Osteoblast (primary cell): ENCODE measurements around the gene SLC5A9. TPM values are rescaled to one million over a fixed set of nuclear protein-coding genes. Genes with fewer than 3 reads are reported as not detected.
A peak's percentile ranks its signal among the peaks of the same experiment; 100 is the strongest.

ENCODE experiments used
- DNase-seq: peaks from one replicate; pipeline ENCODE4 v3.0.0; 2011; ENCODE audit warnings: low spot score, mixed read lengths; ENCODE audit not compliant: insufficient read length; ENCODE audit errors: missing footprints
- H2AFZ ChIP-seq: 2 replicates; pipeline ENCODE4 v1.6.0; 2011; ENCODE audit warnings: mild to moderate bottlenecking, low read length
- H3K27ac ChIP-seq: 2 replicates; pipeline ENCODE4 v1.5.1; 2011; ENCODE audit warnings: mild to moderate bottlenecking, low read depth, low read length, moderate library complexity
- H3K27me3 ChIP-seq: 2 replicates; pipeline ENCODE4 v1.6.0; 2012; ENCODE audit warnings: mild to moderate bottlenecking, control low read depth, inconsistent platforms, low read length, moderate library complexity; ENCODE audit not compliant: insufficient read depth
- H3K36me3 ChIP-seq: 2 replicates; pipeline ENCODE4 v1.5.1; 2011; ENCODE audit warnings: mild to moderate bottlenecking, low read length, control low read depth, moderate library complexity; ENCODE audit not compliant: insufficient read depth
- H3K4me1 ChIP-seq: 2 replicates; pipeline ENCODE4 v1.5.1; 2011; ENCODE audit warnings: mild to moderate bottlenecking, low read length, control low read depth, moderate library complexity; ENCODE audit not compliant: insufficient read depth
- H3K4me2 ChIP-seq: 2 replicates; pipeline ENCODE4 v1.6.0; 2011; ENCODE audit warnings: mild to moderate bottlenecking, low read length; ENCODE audit not compliant: insufficient read depth
- H3K4me3 ChIP-seq: fragments of 200-600 bp; sonication (generic); 3 replicates; pipeline ENCODE4 v1.5.1; 2012; ENCODE audit warnings: mild to moderate bottlenecking, low read length, inconsistent platforms; ENCODE audit not compliant: insufficient read depth
- H3K79me2 ChIP-seq: 2 replicates; pipeline ENCODE4 v1.6.0; 2012; ENCODE audit warnings: mild to moderate bottlenecking, low read length, control low read depth, inconsistent platforms; ENCODE audit not compliant: insufficient read depth
- H3K9me3 ChIP-seq: 2 replicates; pipeline ENCODE4 v1.5.1; 2011; ENCODE audit warnings: low read depth, low read length, control low read depth
- H4K20me1 ChIP-seq: 2 replicates; pipeline ENCODE4 v1.6.0; 2012; ENCODE audit warnings: mild to moderate bottlenecking, low read length, control low read depth; ENCODE audit not compliant: insufficient read depth
- total RNA-seq: library from RNA; depleted of rRNA; stranded (reverse); fragments of >200 nt; gene quantifications from 2 replicates; pipeline ENCODE4 v1.2.3, GENCODE V29; 2012
- TF ChIP-seq, protein P1 (sequence below): IDR thresholded peaks from 2 replicates; pipeline ENCODE4 v1.5.1; 2011; ENCODE audit warnings: mild to moderate bottlenecking, low read depth, low read length, moderate library complexity; ENCODE audit errors: extremely low read depth

SLC5A9 gene
- total RNA-seq, 1 donor, result not detected

DNA sequence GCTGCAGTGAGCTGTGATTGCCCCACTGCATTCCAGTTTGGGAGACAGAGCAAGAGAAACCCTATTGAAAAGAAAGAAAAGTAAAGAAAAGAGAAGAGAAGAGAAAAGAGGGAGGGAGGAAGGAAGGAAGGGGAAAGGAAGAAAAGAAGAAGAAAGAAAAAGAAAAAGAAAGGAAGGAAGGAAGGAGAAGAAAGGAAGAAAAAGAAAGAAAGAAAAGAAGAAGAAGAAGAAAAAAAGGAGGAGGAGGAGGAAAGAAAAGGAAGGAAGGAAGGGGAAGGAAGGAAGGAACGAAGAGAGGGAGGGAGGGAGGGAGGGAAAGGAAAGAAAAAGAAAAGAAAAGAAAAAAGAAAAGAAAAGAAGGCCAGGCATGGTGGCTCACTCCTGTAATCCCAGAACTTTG lies 10.2 kb downstream of the SLC5A9 start:
- H3K4me1 ChIP-seq, result no peaks in the 10 kb centered on the region

DNA sequence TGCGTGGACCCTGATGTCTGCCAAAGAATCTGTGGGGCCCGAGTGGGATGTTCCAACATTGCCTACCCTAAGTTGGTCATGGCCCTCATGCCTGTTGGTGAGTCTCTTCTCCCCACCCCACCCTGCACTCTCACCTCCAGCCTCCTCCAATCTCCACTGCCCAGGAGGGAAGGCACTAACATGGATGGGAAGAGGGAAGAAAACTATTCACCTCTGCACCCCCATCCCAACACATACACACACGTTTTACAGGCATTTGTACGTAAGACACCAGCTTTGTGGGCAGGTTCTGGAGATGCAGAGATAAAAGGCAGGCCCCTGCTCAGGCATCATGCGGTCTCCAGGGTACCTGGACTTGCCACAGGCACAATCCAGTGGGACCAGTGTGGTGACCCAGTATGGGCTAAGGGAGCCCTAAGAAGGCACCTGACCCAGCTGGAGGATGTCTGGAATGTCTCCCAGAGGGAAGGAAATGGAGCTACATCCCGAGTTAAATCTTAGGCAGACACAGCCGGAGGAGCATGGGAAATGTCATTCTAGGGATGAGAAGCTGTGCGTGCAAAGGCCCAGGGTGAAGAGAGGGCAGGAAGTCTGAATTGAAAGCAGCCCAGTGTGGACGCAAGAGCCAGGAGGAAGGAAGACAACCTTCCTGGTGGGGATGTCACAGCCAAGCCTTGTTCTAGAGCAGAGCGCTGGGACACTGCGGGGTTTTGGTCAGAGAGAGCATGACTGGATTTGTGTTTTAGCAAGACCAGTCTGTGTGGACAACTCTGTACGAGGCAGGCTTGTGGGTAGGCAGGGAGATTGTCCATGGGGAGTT lies 11.4 kb downstream of the SLC5A9 start:
- Histone ChIP-seq H3K4me1 (no peaks in the 10 kb centered on the region), H3K9me3 (no peaks in the 10 kb centered on the region), H3K27ac (no peak overlapping the region), H3K27me3 (no peaks in the 10 kb centered on the region), H3K4me3 (no peak overlapping the region), H2AFZ (no peak overlapping the region), H4K20me1 (no peaks in the 10 kb centered on the region), H3K79me2 (no peaks in the 10 kb centered on the region), H3K4me2 (no peak overlapping the region), H3K36me3 (no peaks in the 10 kb centered on the region)
- DNase-seq, result no peak
- TF ChIP-seq, protein P1, sequence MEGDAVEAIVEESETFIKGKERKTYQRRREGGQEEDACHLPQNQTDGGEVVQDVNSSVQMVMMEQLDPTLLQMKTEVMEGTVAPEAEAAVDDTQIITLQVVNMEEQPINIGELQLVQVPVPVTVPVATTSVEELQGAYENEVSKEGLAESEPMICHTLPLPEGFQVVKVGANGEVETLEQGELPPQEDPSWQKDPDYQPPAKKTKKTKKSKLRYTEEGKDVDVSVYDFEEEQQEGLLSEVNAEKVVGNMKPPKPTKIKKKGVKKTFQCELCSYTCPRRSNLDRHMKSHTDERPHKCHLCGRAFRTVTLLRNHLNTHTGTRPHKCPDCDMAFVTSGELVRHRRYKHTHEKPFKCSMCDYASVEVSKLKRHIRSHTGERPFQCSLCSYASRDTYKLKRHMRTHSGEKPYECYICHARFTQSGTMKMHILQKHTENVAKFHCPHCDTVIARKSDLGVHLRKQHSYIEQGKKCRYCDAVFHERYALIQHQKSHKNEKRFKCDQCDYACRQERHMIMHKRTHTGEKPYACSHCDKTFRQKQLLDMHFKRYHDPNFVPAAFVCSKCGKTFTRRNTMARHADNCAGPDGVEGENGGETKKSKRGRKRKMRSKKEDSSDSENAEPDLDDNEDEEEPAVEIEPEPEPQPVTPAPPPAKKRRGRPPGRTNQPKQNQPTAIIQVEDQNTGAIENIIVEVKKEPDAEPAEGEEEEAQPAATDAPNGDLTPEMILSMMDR, result no peak

More for the DNA sequence above, 10.2 kb downstream of the SLC5A9 start:
- no peaks in the 10 kb centered on the region for H4K20me1 ChIP-seq
- H3K4me2 ChIP-seq, result no peak overlapping the region
- no peak for DNase-seq
- no peaks in the 10 kb centered on the region for H3K36me3 ChIP-seq
- TF ChIP-seq, protein P1, result no peak
- no peak overlapping the region for H2AFZ ChIP-seq
- no peaks in the 10 kb centered on the region for H3K79me2 ChIP-seq
- H3K27ac ChIP-seq, result no peak overlapping the region
- no peak overlapping the region for H3K4me3 ChIP-seq
- H3K9me3 ChIP-seq, result no peaks in the 10 kb centered on the region
- no peaks in the 10 kb centered on the region for H3K27me3 ChIP-seq

GRCh38 chr1:48235652-48236051 lies 13.1 kb downstream of the SLC5A9 start:
- H3K9me3 ChIP-seq, result no peaks in the 10 kb centered on the region
- H4K20me1 ChIP-seq, result no peaks in the 10 kb centered on the region
- H3K27me3 ChIP-seq, result no peaks in the 10 kb centered on the region
- no peak overlapping the region for H2AFZ ChIP-seq
- H3K4me2 ChIP-seq, result no peak overlapping the region
- DNase-seq, result no peak
- H3K27ac ChIP-seq, result no peak overlapping the region
- no peaks in the 10 kb centered on the region for H3K79me2 ChIP-seq
- H3K4me1 ChIP-seq, result no peaks in the 10 kb centered on the region
- H3K36me3 ChIP-seq, result no peaks in the 10 kb centered on the region
- no peak overlapping the region for H3K4me3 ChIP-seq
- TF ChIP-seq, protein P1, result no peak

GRCh38 chr1:48236716-48237470 lies 14.4 kb downstream of the SLC5A9 start:
- Histone ChIP-seq H3K9me3 (no peaks in the 10 kb centered on the region), H3K27me3 (no peaks in the 10 kb centered on the region), H4K20me1 (no peaks in the 10 kb centered on the region), H3K27ac (no peak overlapping the region), H3K4me3 (no peak overlapping the region), H3K79me2 (no peaks in the 10 kb centered on the region), H3K4me1 (no peaks in the 10 kb centered on the region), H3K4me2 (no peak overlapping the region), H3K36me3 (no peaks in the 10 kb centered on the region), H2AFZ (no peak overlapping the region)
- TF ChIP-seq, protein P1, result peak; percentile 58
- DNase-seq, result peak; percentile 92
